Effector CD8-positive, alpha-beta T cell (primary cell): ENCODE measurements around the gene DLGAP1.

Experiments used
- DNase-seq: peaks from one replicate; lab custom pipeline; 2025; lab: John Stamatoyannopoulos, UW

Gene DLGAP1

DNA sequence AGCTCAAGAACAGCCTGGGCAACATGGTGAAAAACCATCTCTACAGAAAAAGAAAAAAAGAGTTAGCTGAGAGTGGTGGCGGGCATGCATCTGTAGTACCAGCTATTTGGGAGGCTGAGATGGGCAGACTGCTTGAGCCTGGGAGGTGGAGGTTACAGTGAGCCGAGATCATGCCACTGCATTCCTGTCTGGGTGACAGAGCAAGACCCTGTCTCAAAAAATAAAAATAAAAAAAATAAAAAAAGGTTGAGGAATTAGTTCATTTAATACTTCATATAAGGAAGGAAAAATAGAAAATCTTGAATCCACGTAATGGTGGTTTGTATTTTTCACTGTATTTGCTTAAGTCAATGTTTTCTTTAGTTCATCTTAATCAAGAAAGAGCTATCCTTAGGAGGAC, 763.4 kb downstream of the DLGAP1 start:
- no peak for DNase-seq

DNA sequence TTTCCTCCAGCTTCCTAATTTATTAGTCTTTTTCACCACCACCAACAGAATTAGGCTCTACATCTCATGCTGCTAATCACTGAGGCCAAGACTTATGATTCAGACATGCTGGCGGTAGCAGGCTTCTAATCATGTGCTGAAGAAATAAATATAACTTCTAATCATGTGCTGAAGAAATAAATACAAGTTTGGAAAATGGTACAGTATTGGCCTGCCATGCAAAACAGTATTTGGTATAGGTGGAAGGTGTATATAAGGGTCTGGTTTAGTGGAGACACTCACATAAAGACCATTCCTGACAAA, 764.4 kb downstream of the DLGAP1 start:
- no peak for DNase-seq

DNA sequence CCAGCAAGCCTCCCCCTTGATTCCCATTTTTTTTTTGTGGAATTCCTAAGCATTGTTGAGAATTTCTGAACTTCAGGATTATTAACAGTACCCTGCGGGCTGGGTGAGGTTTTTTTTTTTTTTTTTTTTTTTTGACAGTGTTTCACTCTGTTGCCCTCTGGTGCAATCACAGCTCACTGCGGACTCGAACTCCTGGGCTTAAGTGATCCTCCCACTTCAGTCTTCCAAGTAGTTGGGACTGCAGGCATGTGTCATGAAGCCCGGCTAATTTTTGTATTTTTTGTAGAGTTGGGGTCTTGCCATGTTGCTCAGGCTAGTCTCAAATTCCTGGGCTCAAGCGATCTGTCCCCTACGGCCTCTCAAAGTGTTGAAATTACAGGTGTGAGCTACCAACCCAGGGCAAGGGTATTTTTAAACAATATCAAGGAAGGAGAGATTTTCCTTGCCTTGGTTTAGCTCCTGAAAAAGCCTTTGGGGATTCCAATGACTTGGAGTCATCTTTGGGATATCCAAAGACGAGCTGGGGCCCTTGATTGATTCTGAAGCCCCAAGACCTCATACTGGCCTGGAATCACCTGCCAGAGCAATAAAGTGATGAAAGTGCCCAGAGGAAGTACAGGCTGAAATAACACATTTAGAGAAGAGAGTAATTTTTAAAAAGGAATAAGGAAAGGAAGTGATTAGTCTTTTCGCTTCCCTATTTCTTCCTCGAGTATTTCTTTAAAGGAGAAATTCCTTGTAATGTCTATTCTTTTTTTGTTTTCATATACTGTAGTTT, 764.9 kb downstream of the DLGAP1 start:
- DNase-seq, result no peak

DNA sequence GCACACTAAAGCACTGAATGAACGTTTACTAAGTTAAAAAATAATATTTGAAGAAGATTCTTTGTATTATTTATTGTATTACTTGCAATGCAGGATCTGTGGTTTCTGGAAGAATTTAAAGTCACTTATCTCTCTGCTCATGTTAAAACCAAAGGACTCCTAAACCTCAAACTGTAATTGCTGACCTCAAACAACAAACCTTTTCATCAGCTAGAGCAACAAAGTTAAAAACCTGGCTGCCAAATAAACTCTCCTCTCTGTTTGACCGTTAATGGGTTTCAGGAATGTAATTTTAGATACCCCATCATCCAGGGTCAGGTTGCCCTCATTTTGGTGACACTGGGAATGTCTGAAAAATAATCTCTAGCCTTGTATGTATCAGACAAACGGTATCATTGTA, 766.0 kb downstream of the DLGAP1 start:
- no peak for DNase-seq

DNA sequence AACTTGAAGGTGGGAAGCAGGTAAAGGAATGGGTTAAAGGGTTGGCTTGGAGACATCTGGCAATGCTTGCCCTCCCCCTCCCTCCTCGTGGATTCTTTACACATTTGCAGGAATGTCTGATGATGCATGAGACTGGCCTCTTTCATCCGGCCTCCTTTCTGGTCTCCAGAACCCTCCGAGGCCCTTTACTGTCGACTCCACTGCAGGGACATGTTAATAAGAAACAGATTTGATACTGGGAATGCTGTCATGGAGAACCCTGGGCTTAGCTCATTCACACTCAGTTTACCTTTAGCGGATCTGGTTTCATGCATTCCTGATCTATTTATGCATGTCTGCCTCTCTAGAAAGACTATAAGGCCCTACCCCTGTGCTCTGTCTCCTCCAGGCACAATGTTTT, 766.4 kb downstream of the DLGAP1 start:
- no peak for DNase-seq

DNA sequence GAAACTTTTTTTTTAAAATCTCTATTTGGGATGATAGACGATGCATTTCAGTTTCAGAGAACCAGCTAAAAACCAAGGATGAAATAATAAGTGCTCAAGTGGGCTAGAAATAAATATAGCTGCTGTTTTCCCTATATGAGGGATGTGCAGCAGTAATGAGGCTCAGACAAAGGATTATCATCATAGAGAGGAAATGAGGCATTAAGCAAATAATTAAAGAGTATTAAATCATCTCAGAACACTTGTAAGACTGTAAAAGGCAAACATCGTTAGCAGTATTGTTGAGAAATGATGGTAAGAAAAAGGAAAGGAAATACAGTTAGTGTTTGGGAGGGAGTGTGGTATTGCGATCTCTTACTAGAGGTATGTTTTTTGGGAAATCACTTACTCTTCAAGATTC, 771.6 kb downstream of the DLGAP1 start:
- no peak for DNase-seq

DNA sequence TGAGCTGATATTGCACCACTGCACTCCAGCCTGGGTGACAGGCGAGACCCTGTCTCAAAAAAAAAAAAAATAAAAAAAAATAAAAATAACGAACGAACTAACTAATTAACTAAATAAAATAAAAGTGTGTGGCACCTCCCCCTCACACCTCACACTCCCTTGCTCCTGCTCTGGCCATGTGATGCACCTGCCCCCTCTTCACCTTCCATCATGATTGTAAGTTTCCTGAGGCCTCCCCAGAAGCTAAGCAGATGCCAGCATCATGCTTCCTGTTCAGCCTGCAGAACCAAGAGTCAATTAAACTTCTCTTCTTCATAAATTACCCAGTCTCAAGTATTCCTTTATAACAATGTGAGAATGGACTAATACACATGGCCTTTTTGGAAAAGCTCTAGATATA, 773.0 kb downstream of the DLGAP1 start:
- DNase-seq, result no peak

DNA sequence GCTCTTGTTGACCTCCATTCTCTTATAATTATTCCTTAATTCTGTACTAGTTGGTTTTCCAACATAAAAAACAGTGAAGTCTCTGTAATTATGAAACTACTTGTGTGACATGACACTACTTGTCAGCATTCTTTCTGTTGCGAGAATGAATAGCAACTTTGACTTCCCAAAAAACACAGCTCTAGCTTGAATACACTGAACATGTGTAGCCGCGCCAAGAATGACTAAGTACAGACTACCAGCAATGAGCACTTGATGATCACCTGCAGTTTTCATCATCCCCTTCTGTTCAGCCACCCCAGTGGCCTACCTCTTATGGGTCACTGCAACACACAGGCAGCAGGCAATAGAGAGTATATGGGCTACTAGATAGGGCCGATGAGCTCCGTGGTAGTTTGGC, 775.9 kb downstream of the DLGAP1 start:
- DNase-seq, result no peak

DNA sequence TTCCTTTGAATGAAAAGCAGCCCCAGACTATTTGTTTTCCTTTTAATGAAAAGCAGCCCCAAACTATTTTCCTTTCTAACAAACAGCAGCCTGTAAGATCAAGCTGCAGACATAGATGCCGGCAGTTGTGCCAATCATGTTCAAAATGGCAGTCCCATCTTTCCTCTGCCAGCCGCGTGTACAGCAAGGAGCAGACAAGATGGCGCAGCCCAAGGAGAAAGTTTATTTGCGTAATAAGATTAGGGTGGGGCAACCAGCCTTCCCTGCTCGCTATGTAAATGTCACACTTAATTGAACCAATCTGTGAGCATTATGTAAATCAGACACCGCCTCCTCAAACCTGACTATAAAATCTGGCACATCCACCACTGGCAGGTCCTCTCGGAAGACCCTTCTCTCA, 779.1 kb downstream of the DLGAP1 start:
- no peak for DNase-seq

DNA sequence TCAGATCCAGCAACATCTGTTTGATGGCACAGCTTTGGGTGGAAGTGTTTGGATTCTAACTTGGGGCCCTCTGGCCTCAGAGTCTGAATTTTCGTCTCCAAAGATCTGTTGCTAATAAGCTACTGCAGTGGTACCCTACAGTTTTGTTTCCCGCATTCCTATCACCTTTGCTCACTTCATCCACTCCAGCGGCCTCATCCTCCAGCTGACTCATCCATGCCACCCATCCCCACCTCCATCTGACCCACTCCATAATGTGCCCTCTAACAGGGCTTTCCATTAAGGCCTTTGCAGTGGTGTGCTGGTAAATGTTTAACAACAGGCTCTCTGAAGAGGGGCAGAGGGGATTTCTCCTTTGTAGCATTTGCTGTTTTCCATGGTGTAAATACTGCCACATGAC, 779.7 kb downstream of the DLGAP1 start:
- DNase-seq, result no peak

DNA sequence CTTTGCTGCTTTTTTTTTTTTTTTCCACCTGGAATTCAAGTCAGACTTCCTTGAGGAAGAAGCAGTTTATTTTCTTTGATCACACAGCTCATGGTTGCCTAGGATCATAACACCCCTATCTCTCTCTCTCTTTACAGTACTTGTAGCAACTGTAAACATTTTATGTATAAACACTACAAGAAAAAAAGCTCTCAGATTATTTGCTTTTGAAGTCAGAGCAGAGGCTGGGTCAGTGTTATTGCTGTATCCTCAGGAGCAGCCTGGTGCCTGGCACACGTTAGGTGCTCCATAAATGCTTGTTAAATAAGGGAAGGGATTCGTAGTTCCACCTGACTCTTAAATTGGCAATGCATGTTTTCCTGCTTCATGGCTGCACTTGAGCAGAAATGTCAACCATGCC, 783.9 kb downstream of the DLGAP1 start:
- no peak for DNase-seq

DNA sequence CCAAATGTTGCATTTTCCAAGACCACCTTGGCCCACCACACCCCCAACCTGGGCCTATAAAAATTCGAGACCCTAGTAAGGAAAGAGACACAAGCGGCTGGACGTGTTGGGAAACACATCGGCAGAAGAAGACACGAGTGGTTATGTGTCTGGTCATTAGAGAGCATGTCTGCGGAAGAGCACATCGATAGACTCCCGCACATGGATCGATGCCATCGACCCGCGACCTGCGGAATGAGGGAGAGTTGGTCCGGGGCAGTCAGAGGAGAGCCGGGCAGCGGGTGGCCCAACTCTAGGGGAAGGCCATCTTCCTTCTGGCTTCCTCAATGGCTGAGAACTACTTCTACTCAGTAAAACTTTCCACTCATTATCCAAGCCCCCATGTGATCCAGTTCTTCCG, 785.7 kb downstream of the DLGAP1 start:
- DNase-seq, result no peak

DNA sequence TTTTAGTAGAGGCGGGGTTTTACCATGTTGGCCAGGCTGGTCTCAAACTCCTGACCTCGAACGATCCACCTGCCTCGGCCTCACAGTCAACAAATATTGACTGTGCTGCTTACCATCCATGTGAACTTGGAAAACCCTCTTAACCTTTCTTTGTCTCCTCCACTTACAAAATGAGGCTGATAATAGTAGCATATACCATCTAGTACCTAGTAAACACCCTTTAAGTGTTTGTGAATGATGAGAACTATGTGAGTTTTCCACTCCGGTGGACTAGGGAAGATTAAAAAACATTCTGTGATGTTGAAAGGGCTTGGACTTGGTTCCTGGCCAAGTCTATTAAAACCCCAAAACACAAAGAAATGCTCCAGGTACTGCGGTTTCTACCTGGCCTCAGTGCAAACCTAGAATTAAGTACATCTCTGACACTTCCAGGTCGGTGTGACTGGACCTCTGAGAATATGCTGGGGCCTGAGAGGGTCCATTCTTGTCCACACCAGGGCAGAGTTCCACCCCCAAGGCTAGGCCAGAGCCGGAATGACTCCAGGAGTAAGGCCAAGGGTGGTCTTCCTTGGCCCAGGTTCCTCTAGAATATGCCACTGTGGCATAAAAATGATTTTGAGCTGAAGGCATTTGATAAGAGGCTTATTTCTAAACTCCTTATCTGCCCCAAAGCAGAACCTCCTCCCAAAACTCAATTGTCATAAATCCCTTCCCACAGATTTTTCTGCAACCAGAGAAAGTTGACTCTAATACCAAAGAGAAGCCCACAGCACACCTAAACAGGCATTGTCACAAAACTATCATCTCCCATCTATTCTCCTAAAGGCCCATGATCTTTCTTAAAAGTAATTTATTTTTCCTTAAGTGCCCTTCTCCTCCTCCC, 787.6 kb downstream of the DLGAP1 start:
- DNase-seq, result no peak

DNA sequence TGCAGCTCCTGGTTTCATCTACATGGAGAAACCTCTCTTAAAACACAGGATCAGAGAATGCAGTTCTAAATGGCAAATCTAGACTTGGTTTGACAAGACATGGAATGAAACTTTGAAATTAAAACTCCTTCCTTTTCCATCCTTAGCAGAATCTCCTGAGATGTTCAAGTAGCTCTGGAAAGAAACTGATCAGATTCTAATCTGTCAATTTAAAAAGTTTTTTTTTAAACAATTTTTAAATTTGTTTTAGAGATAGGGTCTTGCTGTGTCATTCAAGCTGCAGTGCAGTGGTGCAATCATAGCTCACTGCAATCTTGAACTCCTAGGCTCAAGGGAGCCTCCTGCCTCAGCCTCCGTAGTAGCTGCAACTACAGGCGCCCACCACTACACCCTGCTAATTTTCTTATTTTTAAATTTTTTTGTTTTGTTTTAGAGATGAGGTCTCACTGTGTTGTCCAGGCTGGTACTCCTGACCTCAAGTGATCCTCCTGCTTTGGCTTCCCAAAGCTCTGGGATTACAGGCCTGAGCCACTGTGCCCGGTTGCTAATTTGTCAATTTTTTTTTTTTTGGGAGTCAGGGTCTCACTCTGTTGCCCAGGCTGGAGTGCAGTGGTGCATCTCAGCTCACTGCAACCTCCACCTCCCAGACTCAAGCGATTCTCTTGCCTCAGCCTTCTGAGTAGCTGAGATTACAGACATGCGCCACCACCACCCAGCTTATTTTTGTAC, 788.4 kb downstream of the DLGAP1 start:
- DNase-seq, result no peak

DNA sequence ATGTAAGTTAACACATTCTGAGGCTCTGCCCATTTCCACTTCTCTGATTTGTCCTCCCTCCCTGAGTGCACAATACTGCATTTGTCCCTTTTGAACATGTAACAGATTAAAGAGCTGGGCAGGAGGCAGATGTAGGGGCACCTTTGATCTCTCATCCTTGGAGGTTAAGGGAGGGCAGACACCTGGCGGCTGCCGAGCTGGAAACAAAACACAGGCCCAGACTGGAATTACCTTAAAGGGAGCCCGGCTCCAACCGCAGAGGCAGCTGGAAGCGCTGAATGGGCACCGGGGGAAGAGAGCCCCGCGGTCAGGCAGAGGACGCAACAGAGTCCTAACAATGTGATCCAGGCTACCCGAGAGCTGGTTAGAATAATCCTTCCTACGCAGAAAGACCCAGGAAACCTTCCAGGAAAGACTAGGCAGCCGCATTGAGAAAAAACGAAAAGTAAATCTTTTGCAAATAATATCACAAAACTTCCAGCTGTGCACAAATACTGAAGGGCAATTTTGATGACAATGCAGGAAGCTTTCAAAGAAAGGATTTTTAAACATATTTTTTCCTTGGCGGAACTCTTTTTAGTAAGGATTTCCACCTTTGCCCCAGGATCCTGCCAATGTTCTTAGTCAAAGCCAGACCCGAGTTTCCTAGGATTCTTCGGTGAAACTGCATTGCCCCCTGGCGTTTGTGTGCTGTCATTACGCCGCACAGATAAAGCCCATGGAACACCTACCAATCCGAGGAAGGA, 789.2 kb downstream of the DLGAP1 start:
- DNase-seq, result peak; percentile 60

DNA sequence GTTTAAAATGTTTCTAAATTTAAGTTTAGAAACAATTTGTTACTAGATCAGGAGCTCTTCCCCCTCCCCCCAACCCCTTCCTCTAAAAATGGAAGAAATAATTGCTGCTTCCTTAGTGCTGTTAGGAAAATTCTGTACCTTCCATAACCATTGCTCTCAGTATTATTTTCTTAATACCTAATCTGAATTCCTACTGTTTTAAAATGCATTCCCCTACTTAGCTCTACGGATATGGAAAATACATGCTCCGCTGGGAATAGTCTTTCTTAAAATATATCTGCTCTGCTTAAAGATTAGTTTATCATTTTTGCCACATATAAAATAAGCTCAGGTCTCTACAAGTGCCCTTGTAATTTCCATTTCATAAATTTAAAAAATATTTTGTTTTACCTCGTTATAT, 789.9 kb downstream of the DLGAP1 start:
- DNase-seq, result no peak

DNA sequence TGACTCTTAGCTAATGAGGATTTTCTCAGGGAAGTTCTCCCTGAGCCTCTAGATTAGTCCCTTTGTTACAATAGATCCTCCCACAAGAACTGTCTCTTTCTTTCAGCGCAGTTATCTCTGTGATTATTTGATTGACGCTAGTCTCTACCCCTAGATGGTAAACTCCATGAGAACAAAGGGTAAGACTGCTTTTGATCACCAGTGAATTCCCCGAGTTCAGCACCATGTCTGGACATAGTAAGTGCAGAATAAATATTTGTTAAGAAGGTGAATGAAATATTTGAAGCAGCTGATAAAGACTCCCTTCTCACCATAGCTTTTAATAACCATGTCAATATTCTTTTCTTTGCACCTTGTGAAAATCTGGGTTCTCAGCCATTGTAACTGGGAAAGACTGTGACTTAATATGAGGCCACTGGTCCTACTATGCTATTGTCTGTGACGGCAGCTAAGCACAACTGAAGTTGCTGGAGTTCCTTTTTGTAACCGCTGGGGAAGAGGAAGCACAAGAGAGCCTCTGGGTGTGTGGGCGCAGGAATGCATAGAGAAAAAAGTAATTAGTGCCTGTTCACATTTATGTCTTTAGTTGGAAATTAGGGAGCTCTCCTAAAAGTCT, 790.4 kb downstream of the DLGAP1 start:
- DNase-seq, result no peak

DNA sequence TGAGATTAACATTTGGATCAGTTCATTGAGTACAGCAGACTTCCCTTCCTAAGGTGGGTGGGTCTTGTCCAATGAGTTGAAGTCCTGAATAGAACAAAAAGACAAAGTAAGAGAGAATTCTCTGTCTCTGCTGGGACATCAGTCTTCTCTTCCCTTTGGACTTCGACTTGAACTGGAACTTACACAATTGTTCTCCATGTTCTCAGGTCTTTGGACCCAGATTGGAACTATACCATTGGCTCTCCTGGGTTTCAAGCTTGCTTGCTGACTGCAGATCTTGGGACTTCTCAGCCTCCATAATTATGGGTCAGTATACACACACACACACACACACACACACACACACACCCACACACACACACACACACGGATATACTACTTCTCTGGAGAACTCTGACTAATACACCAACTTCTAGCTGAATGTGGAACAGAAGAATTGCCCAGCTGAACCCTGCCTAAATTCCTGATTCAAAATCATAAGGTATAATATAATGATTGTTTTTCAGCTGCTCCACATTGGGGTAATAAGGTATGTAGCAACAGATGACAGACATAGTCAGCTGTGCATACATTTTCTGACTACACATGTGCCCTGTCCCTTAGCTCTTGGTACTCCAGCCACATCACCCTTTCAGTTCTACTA, 791.1 kb downstream of the DLGAP1 start:
- DNase-seq, result no peak

DNA sequence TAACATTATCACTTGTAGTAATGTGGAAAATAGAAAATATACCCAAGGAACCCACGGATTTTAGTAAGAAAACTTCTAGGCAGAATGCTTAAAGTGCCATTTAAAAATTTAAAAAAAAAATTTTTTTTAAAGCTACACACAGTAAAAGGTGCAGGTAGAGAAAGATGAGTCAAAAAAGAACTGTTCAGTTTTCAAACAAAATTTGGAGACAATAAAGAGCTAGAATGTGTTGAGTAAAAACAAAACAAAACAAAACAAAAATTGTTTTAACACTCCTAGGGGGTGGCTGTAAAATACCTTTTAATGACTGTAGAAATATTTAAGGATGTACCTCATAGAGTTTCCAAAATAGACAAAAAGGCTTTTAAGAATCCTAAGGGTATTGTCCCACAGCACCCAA, 793.1 kb downstream of the DLGAP1 start:
- DNase-seq, result no peak

DNA sequence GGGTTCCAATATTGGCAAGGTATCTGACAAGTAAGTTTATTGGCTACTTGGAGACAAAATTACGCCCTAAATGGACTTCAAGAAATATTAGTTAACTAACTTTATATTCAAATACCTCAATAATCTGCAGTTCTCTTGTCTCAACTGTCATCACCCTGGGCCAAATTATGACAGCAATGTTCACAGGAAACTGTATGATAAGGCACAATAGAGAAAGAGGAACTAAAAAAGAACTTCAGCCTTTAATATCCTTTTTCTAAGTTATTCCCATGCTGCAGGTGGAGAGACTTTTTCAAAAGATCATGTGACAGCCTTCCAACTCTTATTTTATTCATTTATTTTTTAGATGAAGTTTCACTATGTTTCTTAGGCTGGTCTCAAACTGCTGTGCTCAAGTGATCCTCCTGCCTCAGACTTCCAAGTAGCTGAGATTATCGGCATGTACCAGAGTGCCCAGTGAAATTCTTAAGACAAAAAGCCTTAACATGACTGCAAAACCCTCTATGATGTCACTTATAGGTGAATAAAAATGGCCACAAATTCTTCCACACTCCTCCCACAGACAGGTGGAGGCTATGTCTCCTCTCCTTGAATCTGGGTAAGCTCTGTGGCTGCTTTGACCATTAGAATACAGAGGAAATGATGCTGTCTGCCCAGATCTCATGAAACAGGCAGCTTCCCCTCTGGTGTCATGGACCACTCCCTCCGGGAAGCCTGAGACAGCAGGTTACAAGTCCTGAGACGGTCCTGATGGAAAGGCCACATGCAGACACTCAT, 794.2 kb downstream of the DLGAP1 start:
- no peak for DNase-seq
